Naive thymus-derived CD4-positive, alpha-beta T cell (primary cell): ENCODE results near the gene EVA1A. TPM values are rescaled to one million over a fixed set of nuclear protein-coding genes. Genes with fewer than 3 reads are reported as not detected.
"Not testable (repeated sequence)": the region's sequence is repeated elsewhere in the genome, so short reads cannot be mapped to it uniquely, and the experiment has no call there.

Experiments used
- ATAC-seq: fragments of 150-1000 bp; cut with Tn5 transposase; 2 replicates; pipeline ENCODE4 v1.10.0; 2021; ENCODE audit warnings: mild to moderate bottlenecking, moderate library complexity
- CTCF ChIA-PET: fragments of 350-600 bp; sonication (Branson Sonifier 250); formaldehyde crosslinking; loops from one replicate; lab custom pipeline; 2021; ENCODE audit warnings: antibody characterized with exemption; lab: Charles Lee
- POLR2A ChIA-PET: fragments of 350-600 bp; sonication (Branson Sonifier 250); formaldehyde crosslinking; loops from one replicate; lab custom pipeline; 2021; ENCODE audit warnings: antibody characterized with exemption, inconsistent platforms; lab: Charles Lee
- DNase-seq, 9 donors: peaks; one replicate each; pipeline versions ENCODE4 v3.0.0 to v3.0.0-alpha.2; 2020 to 2022; ENCODE audit warnings: mixed read lengths in 1 of 9
- H3K27ac ChIP-seq: one replicate; pipeline ENCODE4 v1.7.0; 2013; ENCODE audit warnings: mild to moderate bottlenecking, low read depth, low read length, moderate library complexity
- H3K27me3 ChIP-seq, 2 donors: one replicate each; pipeline ENCODE4 v1.7.0; 2013; ENCODE audit warnings: low read length in 2 of 2, mild to moderate bottlenecking in 2 of 2, moderate library complexity in 2 of 2; ENCODE audit not compliant: control insufficient read depth in 2 of 2, insufficient read depth in 2 of 2
- H3K36me3 ChIP-seq, 3 experiments: 1 replicate in 2 of 3; 2 replicates in 1 of 3; pipeline ENCODE4 v1.7.0; 2013; ENCODE audit warnings: low read length in 3 of 3, mild to moderate bottlenecking in 3 of 3, moderate library complexity in 1 of 3; ENCODE audit not compliant: insufficient read depth in 3 of 3, control insufficient read depth in 2 of 3
- H3K4me1 ChIP-seq, 2 donors: one replicate each; pipeline ENCODE4 v1.7.0; 2013; ENCODE audit warnings: low read length in 2 of 2, mild to moderate bottlenecking in 2 of 2, moderate library complexity in 1 of 2; ENCODE audit not compliant: control insufficient read depth in 2 of 2, insufficient read depth in 2 of 2
- H3K4me3 ChIP-seq: 2 replicates; pipeline ENCODE4 v1.7.0; 2013; ENCODE audit warnings: mild to moderate bottlenecking, low read length
- H3K9me3 ChIP-seq, 3 experiments: 1 replicate in 2 of 3; 2 replicates in 1 of 3; pipeline ENCODE4 v1.7.0; 2013; ENCODE audit warnings: low read length in 3 of 3; ENCODE audit not compliant: control insufficient read depth in 2 of 3
- H3K27ac Mint-ChIP-seq, 9 donors: one replicate each; pipeline ENCODE4 v1.8.0; 2020 to 2022; ENCODE audit warnings: mixed read lengths in 9 of 9, mild to moderate bottlenecking in 8 of 9, moderate library complexity in 5 of 9, inconsistent platforms in 2 of 9
- H3K27me3 Mint-ChIP-seq, 5 donors: one replicate each; pipeline ENCODE4 v1.8.0; 2021 to 2022; ENCODE audit warnings: mixed read lengths in 5 of 5, mild to moderate bottlenecking in 1 of 5
- H3K36me3 Mint-ChIP-seq, 5 donors: one replicate each; pipeline ENCODE4 v1.8.0; 2020 to 2022; ENCODE audit warnings: mixed read lengths in 5 of 5, mild to moderate bottlenecking in 3 of 5, inconsistent platforms in 1 of 5
- H3K4me1 Mint-ChIP-seq, 7 donors: one replicate each; pipeline ENCODE4 v1.8.0; 2020 to 2022; ENCODE audit warnings: mixed read lengths in 7 of 7, mild to moderate bottlenecking in 3 of 7, inconsistent platforms in 1 of 7
- H3K4me3 Mint-ChIP-seq, 10 donors: one replicate each; pipeline ENCODE4 v1.8.0; 2020 to 2022; ENCODE audit warnings: mild to moderate bottlenecking in 10 of 10, mixed read lengths in 10 of 10, moderate library complexity in 6 of 10, inconsistent platforms in 2 of 10
- H3K9me3 Mint-ChIP-seq, 11 donors: one replicate each; pipeline ENCODE4 v1.8.0; 2020 to 2022; ENCODE audit warnings: mixed read lengths in 11 of 11, mild to moderate bottlenecking in 4 of 11, inconsistent platforms in 1 of 11, moderate library complexity in 1 of 11
- intact Hi-C, 2 donors: fragments of 100-400 bp; cut with micrococcal nuclease; formaldehyde crosslinking; loops; one replicate each; pipeline ENCODE4 v1.15.1; 2023
- polyA plus RNA-seq, 2 donors: library from polyadenylated mRNA; unstranded; fragments of 300-500 nt; fragmentation: Illumina TruSeq; gene quantifications; one replicate each; pipeline ENCODE4 v1.2.3, GENCODE V29; 2021
- total RNA-seq, 6 experiments: library from RNA in 5 of 6; stranded (reverse) in 5 of 6; gene quantifications; 1 replicate in 5 of 6; 2 replicates in 1 of 6; pipeline ENCODE4 v1.2.3 and lab custom pipeline; 2021 to 2026

The EVA1A gene
- total and polyA plus RNA-seq, 7 experiments from 2014 or later, result 0.52 to 0.62 (median 0.53) TPM; not detected in 4

DNA sequence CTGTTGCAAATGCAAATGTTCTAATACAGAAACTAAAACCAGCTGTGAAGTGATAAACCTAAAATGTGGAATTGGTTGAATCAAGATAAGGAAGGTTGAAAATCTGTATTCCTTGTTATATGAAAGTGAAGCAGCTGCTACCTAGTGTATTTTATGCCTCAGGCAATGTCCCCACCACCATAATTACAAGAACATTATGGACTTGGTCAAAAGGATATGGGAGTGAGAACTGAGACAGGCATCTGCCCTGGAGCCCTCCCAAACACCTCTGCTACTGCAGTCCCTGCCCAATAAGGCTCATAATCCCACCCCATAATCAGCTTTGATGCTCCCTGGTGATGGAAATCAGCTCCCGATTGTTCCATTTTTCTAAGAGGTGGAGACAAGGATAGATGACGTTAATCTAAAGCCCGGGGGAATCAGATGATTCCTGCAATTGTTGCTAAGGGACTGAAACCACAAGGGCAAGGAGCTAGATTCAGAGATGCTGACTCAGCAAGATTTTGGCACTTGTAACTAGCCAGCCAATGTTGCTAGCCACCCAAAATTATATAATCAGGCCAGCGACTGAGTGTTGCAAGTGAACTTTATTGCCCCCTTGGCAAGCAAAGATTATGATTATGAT is 69.5 kb downstream of the EVA1A start:
- no peak for DNase-seq
- Histone ChIP-seq H3K27me3 (no peaks in the 10 kb centered on the region), H3K27ac (no peak overlapping the region), H3K36me3 (no peaks in the 10 kb centered on the region), H3K4me1 (no peaks in the 10 kb centered on the region), H3K4me3 (no peak overlapping the region), H3K9me3 (no peaks in the 10 kb centered on the region)
- intact Hi-C loops, result no loop called here
- Mint-ChIP-seq H3K9me3 (peaks cover 0 to 6% (median 0%) of the 10 kb centered on the region in 11 donors), H3K4me3 (no peak overlapping the region), H3K27ac (no peak overlapping the region), H3K4me1 (no peaks in the 10 kb centered on the region), H3K36me3 (peaks cover 0 to 4% (median 0%) of the 10 kb centered on the region in 5 donors), H3K27me3 (peaks cover 3 to 33% (median 21%) of the 10 kb centered on the region in 5 donors)
- ATAC-seq, result no peak
- CTCF ChIA-PET, result no interaction called here
- POLR2A ChIA-PET, result no interaction called here

DNA sequence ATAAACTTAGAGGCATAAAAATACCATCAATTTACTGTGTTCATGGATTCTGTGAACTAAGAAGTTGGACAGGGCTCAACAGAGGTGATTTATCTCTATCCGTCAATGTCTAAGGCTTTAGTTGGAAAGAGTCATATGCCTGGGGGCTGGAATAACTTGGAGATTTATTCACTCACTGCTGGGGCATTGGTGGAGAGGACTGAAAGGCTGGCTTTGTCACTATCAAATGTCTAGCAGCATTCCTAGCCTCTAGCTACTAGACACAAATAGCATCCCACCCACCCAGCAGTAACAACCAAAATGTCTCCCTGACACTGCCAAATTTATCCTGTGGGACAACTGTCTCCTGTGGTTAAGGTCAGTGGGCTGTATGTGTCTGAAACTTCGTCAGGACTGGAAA is 71.0 kb downstream of the EVA1A start:
- peaks cover 0 to 4% (median 0%) of the 10 kb centered on the region in 5 donors for H3K36me3 Mint-ChIP-seq
- Histone ChIP-seq H3K27ac (no peak overlapping the region), H3K4me1 (no peaks in the 10 kb centered on the region), H3K9me3 (no peaks in the 10 kb centered on the region), H3K27me3 (no peaks in the 10 kb centered on the region), H3K36me3 (no peaks in the 10 kb centered on the region), H3K4me3 (no peak overlapping the region)
- CTCF ChIA-PET, result no interaction called here
- no peak overlapping the region for H3K27ac Mint-ChIP-seq
- H3K27me3 Mint-ChIP-seq, result peaks cover 6 to 33% (median 26%) of the 10 kb centered on the region in 5 donors
- ATAC-seq (no peak), DNase-seq (no peak)
- POLR2A ChIA-PET, result no interaction called here
- H3K9me3 Mint-ChIP-seq, result peaks cover 0 to 6% (median 0%) of the 10 kb centered on the region in 11 donors
- H3K4me1 Mint-ChIP-seq, result no peaks in the 10 kb centered on the region
- intact Hi-C loops, result no loop called here
- no peak overlapping the region for H3K4me3 Mint-ChIP-seq

DNA sequence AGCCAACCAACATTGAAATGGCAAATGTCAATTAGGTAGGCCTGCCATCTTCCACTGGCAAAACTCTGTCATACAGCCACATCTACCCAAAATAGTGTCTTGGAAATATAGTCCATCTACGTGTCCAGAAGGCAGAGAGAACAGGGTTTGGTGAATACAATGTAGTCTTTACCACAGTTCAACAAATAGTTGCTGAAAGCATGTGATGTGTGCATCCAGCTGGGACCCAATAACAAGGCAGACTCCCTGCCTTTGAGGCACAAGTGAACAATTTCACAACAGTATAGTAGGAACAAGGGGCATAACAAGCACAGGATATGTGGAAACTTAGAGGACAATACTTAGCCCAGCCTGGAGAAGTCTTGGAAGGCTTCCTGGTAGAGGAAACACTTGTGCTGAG is 72.6 kb downstream of the EVA1A start:
- H3K27me3 ChIP-seq, result no peaks in the 10 kb centered on the region
- DNase-seq (no peak), ATAC-seq (no peak)
- ChIA-PET POLR2A (no interaction called here), CTCF (no interaction called here)
- H3K27ac ChIP-seq, result no peak overlapping the region
- no peaks in the 10 kb centered on the region for H3K36me3 ChIP-seq
- no peaks in the 10 kb centered on the region for H3K4me1 Mint-ChIP-seq
- H3K27me3 Mint-ChIP-seq, result peaks cover 6 to 43% (median 22%) of the 10 kb centered on the region in 5 donors
- H3K36me3 Mint-ChIP-seq, result peaks cover 0 to 4% (median 0%) of the 10 kb centered on the region in 5 donors
- no peak overlapping the region for H3K27ac Mint-ChIP-seq
- no peaks in the 10 kb centered on the region for H3K9me3 ChIP-seq
- H3K9me3 Mint-ChIP-seq, result peaks cover 0 to 6% (median 0%) of the 10 kb centered on the region in 11 donors
- intact Hi-C loops, result no loop called here
- no peaks in the 10 kb centered on the region for H3K4me1 ChIP-seq
- H3K4me3 ChIP-seq, result no peak overlapping the region
- H3K4me3 Mint-ChIP-seq, result no peak overlapping the region

DNA sequence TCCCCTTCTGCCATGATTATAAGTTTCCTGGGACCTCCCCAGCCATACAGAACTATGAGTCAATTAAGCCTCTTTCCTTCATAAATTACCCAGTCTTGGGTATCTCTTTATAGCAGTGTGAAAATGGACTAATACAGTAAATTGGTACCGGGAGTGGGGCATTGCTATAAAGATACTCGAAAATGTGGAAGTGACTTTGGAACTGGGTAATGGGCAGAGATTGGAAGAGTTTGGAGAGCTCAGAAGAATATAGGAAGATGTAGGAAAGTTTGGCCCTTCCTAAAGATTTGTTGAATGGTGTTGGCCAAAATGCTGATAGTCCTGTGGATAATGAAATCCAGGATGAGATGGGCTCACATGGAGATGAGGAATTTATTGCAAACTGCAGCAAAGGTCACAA is 74.0 kb downstream of the EVA1A start:
- H3K36me3 Mint-ChIP-seq, CTCF ChIA-PET, H3K27ac ChIP-seq, DNase-seq, H3K9me3 ChIP-seq, H3K36me3 ChIP-seq, H3K27me3 ChIP-seq, POLR2A ChIA-PET, H3K4me3 ChIP-seq, H3K9me3 Mint-ChIP-seq, H3K4me1 ChIP-seq, ATAC-seq, H3K27ac Mint-ChIP-seq, H3K4me3 Mint-ChIP-seq, intact Hi-C loops, H3K4me1 Mint-ChIP-seq: not testable (repeated sequence)
- peaks cover 6 to 43% (median 21%) of the 10 kb centered on the region in 5 donors for H3K27me3 Mint-ChIP-seq

DNA sequence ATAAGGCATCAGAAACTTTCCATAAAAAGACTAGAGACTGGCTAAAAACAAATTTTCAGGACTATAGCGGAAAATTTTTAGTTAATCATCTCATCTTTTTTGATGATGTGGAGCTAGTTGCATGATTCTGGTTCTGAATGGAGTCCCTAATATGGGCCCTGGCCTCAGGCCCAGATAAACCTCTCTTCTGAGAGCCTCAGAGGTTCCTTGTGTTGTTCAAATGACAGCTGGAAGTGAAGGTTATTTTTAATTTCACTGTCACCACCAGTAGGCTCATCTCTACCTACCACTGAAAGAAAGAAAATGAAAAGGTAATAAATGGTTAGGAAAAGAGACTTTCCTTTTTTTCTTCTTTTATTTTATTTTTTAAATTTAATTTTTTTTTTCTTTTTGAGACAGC is 75.9 kb downstream of the EVA1A start:
- H3K4me1 ChIP-seq, result no peaks in the 10 kb centered on the region
- H3K27me3 ChIP-seq, result no peaks in the 10 kb centered on the region
- POLR2A ChIA-PET, result no interaction called here
- no peak overlapping the region for H3K4me3 Mint-ChIP-seq
- peaks cover 6 to 48% (median 20%) of the 10 kb centered on the region in 5 donors for H3K27me3 Mint-ChIP-seq
- no peaks in the 10 kb centered on the region for H3K4me1 Mint-ChIP-seq
- H3K36me3 ChIP-seq, result no peaks in the 10 kb centered on the region
- H3K27ac ChIP-seq, result no peak overlapping the region
- H3K9me3 ChIP-seq, result no peaks in the 10 kb centered on the region
- DNase-seq, result no peak
- peaks cover 0 to 4% (median 0%) of the 10 kb centered on the region in 5 donors for H3K36me3 Mint-ChIP-seq
- no peak for ATAC-seq
- CTCF ChIA-PET, result no interaction called here
- peaks cover 0 to 6% (median 0%) of the 10 kb centered on the region in 11 donors for H3K9me3 Mint-ChIP-seq
- intact Hi-C loops, result no loop called here
- H3K4me3 ChIP-seq, result no peak overlapping the region
- no peak overlapping the region for H3K27ac Mint-ChIP-seq

DNA sequence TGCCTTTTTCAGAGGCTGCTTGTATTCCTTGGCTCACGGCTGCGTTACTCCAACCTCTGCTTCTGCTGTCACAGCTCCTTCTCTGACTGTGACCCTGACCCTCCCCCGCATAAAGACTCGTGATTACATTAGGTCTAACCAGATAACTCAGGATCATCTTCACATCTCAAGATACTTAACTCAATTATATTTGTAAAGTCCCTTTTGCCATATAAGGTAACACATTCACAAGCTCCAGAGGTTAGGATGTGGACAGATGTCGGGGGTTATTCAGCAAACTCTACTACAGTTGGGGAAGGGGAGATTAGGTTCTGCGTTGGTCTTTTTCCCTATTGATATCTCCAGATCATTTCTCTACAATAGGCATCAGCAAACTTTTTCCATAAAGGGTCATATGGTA is 76.9 kb downstream of the EVA1A start:
- no peaks in the 10 kb centered on the region for H3K27me3 ChIP-seq
- ATAC-seq (no peak), DNase-seq (no peak)
- H3K9me3 ChIP-seq, result no peaks in the 10 kb centered on the region
- intact Hi-C loops, result no loop called here
- no peak overlapping the region for H3K4me3 ChIP-seq
- ChIA-PET POLR2A (interaction anchor here (0.7 kb wide), 1 partner anchor 367 kb away, joined by 3 read pairs; no protein-coding TSS in a partner anchor), CTCF (no interaction called here)
- Mint-ChIP-seq H3K9me3 (peaks cover 0 to 6% (median 0%) of the 10 kb centered on the region in 11 donors), H3K4me1 (no peaks in the 10 kb centered on the region), H3K4me3 (no peak overlapping the region), H3K27me3 (peaks cover 6 to 46% (median 19%) of the 10 kb centered on the region in 5 donors), H3K36me3 (peaks cover 0 to 4% (median 0%) of the 10 kb centered on the region in 5 donors), H3K27ac (no peak overlapping the region)
- H3K27ac ChIP-seq, result no peak overlapping the region
- H3K36me3 ChIP-seq, result no peaks in the 10 kb centered on the region
- H3K4me1 ChIP-seq, result no peaks in the 10 kb centered on the region

DNA sequence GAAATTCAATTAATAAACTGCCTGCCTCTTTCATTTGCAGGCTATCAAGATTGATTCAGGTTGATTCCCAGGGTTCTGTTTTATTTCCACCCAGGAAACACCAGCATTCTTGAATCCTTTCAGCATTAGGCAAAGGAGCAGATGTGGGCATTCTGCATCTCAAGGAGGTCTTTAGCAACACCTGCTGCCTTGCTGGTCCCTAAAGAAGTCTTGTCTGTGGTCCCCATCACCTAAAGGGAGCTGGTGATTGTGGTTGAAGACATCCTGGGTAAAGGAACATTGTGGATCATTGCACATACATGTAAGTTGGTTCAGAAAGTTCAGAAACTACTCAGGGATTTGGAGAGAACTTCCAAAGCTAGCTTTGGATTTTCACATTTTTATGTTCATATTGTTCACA is 78.3 kb downstream of the EVA1A start:
- Histone ChIP-seq H3K9me3 (no peaks in the 10 kb centered on the region), H3K36me3 (no peaks in the 10 kb centered on the region), H3K27me3 (no peaks in the 10 kb centered on the region), H3K4me1 (no peaks in the 10 kb centered on the region), H3K4me3 (no peak overlapping the region), H3K27ac (no peak overlapping the region)
- ATAC-seq, result no peak
- Mint-ChIP-seq H3K27ac (no peak overlapping the region), H3K36me3 (peaks cover 0 to 4% (median 0%) of the 10 kb centered on the region in 5 donors), H3K4me3 (no peak overlapping the region), H3K4me1 (no peaks in the 10 kb centered on the region), H3K9me3 (peaks cover 0 to 6% (median 0%) of the 10 kb centered on the region in 11 donors), H3K27me3 (peaks cover 6 to 39% (median 19%) of the 10 kb centered on the region in 5 donors)
- intact Hi-C loops, result no loop called here
- ChIA-PET CTCF (no interaction called here), POLR2A (interaction anchor here (0.7 kb wide), 1 partner anchor 46 kb away, joined by 6 read pairs; no protein-coding TSS in a partner anchor)
- no peak for DNase-seq
